GM19239 (cell line): ENCODE results near the gene GLIS2.

Experiments
- DNase-seq: peaks from one replicate; pipeline ENCODE4 v3.0.0; 2011; ENCODE audit warnings: low spot score; ENCODE audit not compliant: insufficient read length
- FAIRE-seq: peaks from 2 replicates; lab custom pipeline; 2011; peaks lifted over from hg19 to GRCh38; lab: Jason Lieb, UNC

The GLIS2 gene

DNA sequence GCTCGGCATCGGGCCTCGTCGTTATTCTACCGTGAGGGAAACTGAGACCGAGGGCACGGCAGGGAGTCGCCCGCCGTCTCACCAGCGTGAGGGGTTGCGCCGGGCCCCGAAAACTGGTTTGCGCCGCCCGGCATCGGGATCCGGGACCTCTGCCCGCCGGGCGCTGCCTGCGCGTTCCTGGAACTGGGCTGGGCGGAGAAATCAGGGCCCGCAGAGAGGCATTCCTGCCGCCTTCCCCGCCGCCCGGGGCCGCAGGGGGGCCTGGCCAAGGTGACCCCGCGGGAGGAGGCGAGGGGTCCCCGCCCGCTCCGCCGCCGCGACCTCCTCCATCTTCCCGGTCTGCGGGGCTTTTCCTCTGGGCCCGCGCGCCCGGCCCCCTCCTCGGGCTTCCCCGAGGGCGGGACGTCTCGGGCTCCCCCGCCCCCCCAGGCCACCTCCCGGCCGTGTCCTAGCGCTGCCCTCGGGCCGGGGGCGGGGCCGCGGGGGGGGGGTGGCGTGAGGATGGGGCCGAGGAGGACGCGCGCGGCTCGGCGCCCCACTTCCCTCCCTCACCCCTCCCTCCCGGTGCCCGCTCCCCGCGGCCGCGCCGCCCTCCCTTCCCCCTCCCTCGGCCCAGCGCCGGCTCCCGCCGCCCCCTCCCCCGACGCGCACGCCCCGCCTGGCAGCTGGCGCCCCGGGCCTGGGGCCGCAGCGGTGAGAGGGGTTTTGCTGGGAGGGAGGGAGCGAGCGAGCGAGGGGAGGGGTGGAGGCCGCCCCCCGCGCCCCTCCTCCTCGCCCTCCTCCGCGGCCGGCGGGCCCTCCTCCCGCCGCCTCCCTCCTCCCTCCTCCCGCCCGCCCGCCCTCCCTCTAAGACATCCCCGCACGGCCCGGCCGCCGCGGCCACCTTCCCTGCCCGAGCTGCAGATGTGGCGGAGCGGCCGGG is at the start of gene GLIS2:
Gene GLIS2 (plus strand): TSS at position 882 of the 922 bp plus-strand sequence. CDS start 16,214 bp downstream, outside the sequence.
- no peak for FAIRE-seq
- no peak for DNase-seq

GRCh38 chr16:4266372-4266771 is 49.5 kb upstream of the GLIS2 start:
- no peak for DNase-seq
- no peak for FAIRE-seq

DNA sequence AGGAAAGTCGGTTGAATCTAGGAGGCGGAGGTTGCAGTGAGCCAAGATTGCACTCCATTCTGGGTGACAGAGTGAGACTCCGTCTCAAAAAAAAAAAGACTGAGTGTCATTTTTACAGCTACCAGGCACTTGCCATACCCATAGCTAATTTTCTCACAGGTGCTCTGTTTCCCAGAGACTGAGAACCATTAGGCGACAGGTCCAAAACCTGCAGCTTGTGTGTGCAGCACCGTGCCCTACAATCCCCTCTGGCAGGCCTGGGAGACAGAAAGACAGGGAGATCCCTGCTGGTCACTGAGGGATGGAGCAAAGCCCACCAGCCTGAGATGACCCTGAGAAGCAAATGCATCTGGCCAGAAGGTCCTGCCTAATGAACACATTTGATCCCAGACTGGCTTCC is 45.8 kb upstream of the GLIS2 start:
- FAIRE-seq (no peak), DNase-seq (no peak)

GRCh38 chr16:4270595-4270994 is 45.3 kb upstream of the GLIS2 start:
- DNase-seq (no peak), FAIRE-seq (no peak)

- FAIRE-seq (peak; percentile 89), DNase-seq (peak; percentile 94)
Measured at GRCh38 chr16:4271176-4272113, 44.4 kb upstream of the GLIS2 start.

DNA sequence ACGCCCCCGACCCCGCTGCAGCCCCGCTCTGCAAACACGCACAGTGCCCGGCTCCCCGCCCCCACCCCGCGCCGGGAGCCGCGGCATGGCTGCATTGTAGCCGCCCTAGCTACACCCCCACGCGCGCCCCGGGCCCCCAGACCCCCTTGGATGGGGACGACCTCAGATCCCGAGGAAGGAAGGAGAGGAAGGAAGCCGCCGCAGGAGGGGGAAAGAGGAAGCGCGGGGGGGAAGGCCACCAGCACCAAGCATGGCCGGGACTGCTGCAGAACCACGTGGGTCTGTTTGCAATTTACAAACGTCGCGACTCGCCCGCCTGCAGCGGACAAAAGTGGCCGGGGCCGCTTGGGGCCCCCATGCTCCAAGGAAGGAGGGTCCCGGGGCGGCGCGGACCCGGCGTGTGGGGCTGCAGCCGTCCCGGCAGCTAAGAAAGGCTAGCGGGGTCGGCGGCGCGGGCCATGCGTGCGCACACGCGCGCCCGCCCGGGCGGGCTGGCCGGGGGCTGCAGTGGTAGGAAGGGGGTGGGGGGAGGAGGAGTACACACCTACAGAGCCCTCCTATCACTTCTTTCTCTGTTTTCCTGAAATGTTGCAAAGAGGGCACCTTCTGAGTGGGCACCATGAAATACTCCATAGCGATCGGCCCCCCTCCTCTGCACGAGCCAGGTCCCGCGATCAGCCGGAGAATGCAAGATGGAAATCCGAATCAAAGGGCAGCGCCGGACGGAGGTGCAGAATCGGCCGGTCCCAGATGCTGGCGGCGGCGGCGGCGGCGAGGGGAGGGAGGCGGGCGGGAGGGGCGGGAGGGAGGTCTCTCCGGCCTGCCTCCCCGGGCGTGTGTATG is 43.5 kb upstream of the GLIS2 start:
- DNase-seq: peak; percentile 57
- FAIRE-seq: no peak

DNA sequence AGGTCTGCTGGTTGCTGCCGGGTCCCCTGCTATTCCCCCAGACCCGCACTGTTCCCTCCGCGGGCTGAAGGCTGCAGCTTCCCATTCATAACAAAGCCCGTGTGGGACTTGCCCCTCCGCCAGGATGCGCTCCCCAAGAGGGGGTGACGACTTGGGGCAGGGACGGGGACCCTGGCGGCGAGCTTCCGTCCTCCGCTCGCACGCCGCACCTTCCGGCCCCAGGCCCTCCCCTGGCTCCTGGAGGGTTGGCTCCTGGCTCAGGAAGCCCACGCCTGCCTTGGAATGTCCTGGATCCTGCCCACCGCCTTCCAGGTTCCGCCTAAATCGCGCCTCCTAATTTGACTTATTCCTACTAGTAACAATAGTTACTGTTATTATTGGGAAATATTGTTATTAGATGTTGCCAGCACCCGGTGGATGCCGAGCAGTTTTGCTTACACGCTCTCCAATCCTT is 42.0 kb upstream of the GLIS2 start:
- DNase-seq (no peak), FAIRE-seq (no peak)

DNA sequence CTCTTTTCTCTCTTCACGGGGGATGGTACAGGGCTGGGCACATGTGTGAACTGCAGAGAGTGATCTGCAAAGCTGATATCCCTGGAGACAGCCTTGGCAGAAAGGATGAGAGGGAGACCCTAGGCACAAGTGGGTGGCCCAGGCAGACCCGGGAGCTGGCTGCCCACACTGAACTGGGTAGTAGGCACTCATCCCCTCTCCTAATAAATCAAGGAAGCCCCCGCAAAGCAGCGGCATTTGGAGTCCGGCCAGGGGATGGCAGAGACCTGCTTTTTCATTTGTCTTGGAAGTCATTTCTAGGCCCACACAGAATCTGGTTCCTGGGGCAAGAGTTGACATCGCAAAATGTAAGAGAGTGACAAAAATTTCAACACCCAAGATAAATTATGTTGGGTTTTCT is 40.0 kb upstream of the GLIS2 start:
- no peak for DNase-seq
- no peak for FAIRE-seq

GRCh38 chr16:4277987-4278513 is 37.8 kb upstream of the GLIS2 start:
- FAIRE-seq (no peak), DNase-seq (no peak)

- FAIRE-seq (no peak), DNase-seq (no peak)
Measured at GRCh38 chr16:4280625-4281024, 35.2 kb upstream of the GLIS2 start.

- no peak for DNase-seq
- FAIRE-seq: no peak
Measured at GRCh38 chr16:4283441-4283840, 32.4 kb upstream of the GLIS2 start.

DNA sequence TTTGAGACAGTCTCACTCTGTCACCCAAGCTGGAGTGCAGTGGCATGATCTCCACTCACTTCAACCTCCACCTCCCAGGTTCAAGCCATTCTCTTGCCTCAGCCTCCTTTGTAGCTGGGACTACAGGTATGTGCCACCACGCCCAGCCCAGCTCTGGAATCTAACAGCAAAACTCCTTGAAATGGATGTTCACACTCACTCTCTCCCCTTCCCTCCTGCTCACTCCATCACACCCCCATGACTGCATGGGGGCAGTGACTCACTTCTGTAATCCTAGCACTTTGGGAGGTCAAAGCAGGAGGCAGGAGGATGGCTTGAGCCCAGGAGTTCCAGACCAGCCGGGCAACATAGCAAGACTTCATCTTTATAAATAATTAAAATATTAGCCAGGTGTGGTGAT is 31.9 kb upstream of the GLIS2 start:
- DNase-seq (no peak), FAIRE-seq (no peak)

DNA sequence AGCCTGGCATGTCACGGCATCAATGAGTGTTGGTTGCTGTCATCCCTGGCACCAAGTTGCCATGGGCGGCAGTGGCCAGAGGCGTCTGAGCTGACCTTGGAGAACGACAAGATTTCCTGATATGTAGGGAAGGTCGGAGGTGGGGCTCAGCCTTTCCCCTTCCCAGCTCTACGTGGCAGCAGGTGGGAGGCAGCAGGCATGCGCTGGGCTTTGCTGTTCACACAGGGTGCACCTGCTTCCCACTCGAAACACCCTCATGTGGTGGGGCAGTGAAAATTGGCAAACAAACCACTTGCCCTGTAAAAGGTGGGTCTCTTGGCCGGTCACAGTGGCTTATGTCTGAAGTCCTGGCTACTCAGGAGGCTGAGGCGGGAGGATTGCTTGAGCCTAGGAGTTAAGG is 30.7 kb upstream of the GLIS2 start:
- FAIRE-seq (no peak), DNase-seq (no peak)

DNA sequence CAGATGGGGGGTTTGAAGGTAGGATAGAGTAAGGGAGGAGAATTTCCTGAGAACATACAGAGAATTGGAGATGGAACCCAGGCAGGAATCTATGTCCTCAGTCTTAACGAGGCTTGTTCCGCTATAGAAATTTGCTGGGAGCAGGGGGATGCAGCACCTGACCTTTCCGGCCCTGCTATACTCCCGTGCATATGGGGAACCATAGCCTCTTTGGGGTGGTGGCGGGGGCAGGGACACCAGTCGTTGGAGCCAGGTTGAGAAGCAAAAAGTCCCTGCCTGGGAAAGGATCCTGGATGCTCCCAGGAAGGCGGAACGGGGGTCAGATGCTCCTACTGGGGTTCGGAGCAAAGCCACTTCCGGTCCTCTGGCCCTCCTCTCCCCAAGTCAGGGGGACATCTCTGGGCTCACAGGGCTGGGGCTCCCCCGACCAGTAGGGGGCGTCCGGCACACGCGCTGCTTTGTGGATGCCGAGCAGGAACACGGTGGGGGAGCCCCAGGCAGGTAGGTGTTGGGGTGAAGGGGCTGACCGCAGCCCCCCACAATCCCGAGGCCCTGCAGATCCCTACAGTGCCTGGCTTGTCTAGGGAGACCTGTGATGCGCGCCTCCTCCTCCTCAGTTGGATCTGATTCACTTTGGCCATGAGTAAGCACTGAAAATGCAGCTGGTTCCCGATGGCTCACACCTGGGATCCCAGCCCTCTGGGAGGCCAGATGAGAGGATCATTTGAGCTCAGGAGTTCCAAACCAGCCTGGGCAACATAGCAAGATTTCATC is 27.5 kb upstream of the GLIS2 start:
- DNase-seq (peak; percentile 94), FAIRE-seq (peak; percentile 89)

- no peak for DNase-seq
- no peak for FAIRE-seq
Measured at GRCh38 chr16:4290236-4290830, 25.5 kb upstream of the GLIS2 start.

DNA sequence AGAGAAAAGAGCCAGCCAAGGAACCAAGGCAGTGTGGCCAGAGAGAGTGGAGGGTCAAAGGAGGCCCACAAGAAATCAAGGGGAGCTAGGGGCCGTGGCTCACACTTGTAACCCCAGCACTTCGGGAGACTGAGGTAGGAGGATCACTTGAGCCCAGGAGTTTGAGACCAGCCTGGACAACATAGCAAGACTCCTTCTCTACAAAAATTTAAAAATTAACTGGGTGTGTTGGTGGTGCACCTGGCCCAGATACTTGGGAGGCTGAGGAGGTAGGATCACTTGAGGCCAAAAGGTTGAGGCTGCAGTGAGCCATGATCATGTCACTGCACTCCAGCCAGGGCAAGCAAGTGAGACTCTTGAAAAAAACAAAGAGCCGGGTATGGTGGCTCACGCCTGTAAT is 24.2 kb upstream of the GLIS2 start:
- FAIRE-seq (no peak), DNase-seq (no peak)

DNA sequence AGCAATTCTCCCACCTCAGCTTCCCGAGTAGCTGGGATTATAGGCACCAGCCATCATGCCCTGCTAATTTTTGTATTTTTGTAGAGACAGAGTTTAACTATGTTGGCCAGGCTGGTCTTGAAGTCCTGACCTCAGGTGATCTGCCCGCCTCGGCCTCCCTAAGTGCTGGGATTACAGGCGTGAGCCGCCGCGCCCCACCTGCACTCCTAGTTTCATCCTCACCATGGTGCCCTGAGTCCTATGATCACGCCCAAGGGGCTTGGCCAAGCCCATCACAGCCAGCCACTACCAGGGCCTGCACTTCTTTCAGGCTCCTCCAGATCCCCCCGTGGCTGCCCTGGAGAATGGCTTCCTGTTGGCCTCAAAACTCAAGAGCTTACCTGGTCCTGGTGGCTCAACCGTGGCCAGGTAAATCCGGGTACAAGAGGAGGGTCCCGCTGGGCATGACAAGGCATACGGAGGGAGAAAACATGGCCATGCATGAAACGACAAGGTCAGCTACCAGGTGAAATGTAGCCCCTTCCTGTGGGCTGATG is 22.6 kb upstream of the GLIS2 start:
- no peak for DNase-seq
- no peak for FAIRE-seq

DNA sequence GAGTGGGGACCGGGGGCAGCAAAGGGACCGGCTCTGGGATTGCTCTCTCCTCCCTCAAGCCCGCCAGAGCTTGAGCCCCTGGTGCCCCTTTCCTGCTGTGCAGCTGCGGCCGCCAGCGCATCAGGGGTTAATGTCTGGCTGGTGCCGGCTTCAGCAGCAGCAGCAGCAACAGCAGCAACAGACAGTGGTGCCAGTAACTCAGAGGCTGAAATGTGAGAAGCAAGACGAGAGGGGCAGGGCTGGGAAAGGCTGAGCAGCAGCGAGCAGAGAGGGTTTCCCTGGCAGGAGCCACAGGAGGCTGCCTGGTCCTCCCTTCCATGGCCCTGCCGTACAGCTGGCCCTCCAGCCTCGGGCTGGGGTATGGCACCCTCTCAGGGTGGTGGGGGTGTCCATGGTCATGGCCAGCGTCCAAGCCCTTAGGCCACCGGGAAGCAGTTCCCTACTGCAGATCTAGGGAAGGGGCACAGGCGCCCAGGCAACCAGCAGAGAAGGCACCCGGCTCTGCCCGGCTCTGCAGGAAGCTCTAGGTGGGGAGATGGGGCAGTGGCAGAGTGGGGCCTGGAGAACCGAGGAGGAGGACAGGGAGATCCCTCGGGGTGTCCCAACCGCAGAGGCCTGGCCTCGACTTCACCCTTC is 21.9 kb upstream of the GLIS2 start:
- DNase-seq: no peak
- no peak for FAIRE-seq
